Effector CD8-positive, alpha-beta T cell (primary cell): ENCODE results near the gene HSPA1L.
"Not testable (repeated sequence)": the region's sequence is repeated elsewhere in the genome, so short reads cannot be mapped to it uniquely, and the experiment has no call there.

Experiments
- DNase-seq: peaks from one replicate; lab custom pipeline; 2025; lab: John Stamatoyannopoulos, UW

HSPA1L gene

GRCh38 chr6:31813465-31813849, 1.6 kb downstream of the HSPA1L start:
- no peak for DNase-seq

GRCh38 chr6:31811645-31812044, 3.4 kb downstream of the HSPA1L start:
- DNase-seq, result no peak

GRCh38 chr6:31808599-31808998, 6.5 kb downstream of the HSPA1L start:
- not testable (repeated sequence) for DNase-seq

GRCh38 chr6:31806470-31807272, 8.4 kb downstream of the HSPA1L start, which contains the start of gene LSM2:
Gene LSM2 (minus strand): TSS chr6:31806966. CDS start chr6:31806757, 209 bp downstream.
- DNase-seq, result peak; percentile 94

- no peak for DNase-seq
Observed at GRCh38 chr6:31805939-31806469, 9.1 kb downstream of the HSPA1L start.

GRCh38 chr6:31801031-31801927, 13.8 kb downstream of the HSPA1L start:
- DNase-seq, result not testable (repeated sequence)

GRCh38 chr6:31799781-31800180, 15.3 kb downstream of the HSPA1L start:
- DNase-seq, result no peak

GRCh38 chr6:31797588-31797987, 17.5 kb downstream of the HSPA1L start:
- no peak for DNase-seq

- no peak for DNase-seq
Observed at GRCh38 chr6:31796993-31797385, 18.1 kb downstream of the HSPA1L start.

GRCh38 chr6:31795616-31796298, 19.3 kb downstream of the HSPA1L start, which contains the start of gene VARS1:
Gene VARS1 (minus strand): TSS chr6:31795752. CDS start chr6:31795217, 535 bp downstream.
- DNase-seq, result peak; percentile 68

- no peak for DNase-seq
Observed at GRCh38 chr6:31794866-31795615, 20.0 kb downstream of the HSPA1L start.

- no peak for DNase-seq
Observed at GRCh38 chr6:31794294-31794865, 20.7 kb downstream of the HSPA1L start.

GRCh38 chr6:31793927-31794245, 21.2 kb downstream of the HSPA1L start:
- DNase-seq, result not testable (repeated sequence)

- DNase-seq, result no peak
Observed at GRCh38 chr6:31792761-31793171, 22.3 kb downstream of the HSPA1L start.

GRCh38 chr6:31792090-31792374, 23.1 kb downstream of the HSPA1L start:
- no peak for DNase-seq

GRCh38 chr6:31791324-31792089, 23.6 kb downstream of the HSPA1L start:
- peak; percentile 13 for DNase-seq

- DNase-seq, result no peak
Observed at GRCh38 chr6:31785475-31785874, 29.6 kb downstream of the HSPA1L start.

- DNase-seq, result no peak
Observed at GRCh38 chr6:31784098-31784925, 30.8 kb downstream of the HSPA1L start.

GRCh38 chr6:31782126-31782855, 32.8 kb downstream of the HSPA1L start:
- DNase-seq, result no peak
